ENCODE data around the gene TCP10L.
"Not testable (repeated sequence)": the region's sequence is repeated elsewhere in the genome, so short reads cannot be mapped to it uniquely, and the experiment has no call there.

The TCP10L gene

DNA sequence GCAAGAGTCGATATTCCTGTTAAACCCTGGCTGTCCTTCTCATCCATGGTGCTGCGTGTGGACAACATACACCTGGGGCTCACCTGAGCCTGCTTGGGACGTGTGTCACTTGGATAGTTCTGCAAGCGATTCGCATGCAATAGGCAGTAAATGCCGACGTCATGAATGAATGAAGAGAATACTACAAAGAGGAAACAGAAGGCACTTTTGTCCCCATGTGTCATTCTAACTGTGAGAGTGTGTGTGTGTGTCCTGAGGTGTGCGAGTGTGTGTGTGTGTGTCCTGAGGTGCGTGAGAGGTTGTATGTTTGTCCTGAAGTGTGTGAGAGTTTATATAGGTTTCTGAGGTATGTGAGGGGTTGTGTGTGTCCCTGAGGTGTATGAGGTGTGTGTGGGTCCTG is 647 bp upstream of the TCP10L start:
- DNase-seq = no peak

DNA sequence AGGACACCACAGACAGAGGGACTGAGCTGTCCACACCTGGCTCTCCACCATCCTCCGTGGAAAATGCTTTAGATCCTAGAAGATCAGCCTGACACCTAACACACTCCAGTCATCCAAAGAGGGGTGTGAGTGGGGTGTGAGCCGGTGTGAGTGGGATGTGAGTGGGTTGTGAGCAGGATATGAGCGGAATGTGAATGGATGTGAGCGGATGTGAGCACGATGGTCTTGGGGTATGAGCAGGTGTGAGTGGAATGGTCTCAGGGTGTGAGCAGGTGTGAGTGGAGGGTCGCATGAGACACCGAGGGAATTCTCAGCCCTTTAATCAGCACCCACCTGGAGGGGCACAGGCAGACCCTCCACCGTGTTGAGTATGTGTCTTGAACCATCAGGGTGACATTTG is 851 bp downstream of the TCP10L start:
- DNase-seq = no peak

- DNase-seq = no peak
Measured at GRCh38 chr21:32581732-32582131, 3.6 kb downstream of the TCP10L start.

DNA sequence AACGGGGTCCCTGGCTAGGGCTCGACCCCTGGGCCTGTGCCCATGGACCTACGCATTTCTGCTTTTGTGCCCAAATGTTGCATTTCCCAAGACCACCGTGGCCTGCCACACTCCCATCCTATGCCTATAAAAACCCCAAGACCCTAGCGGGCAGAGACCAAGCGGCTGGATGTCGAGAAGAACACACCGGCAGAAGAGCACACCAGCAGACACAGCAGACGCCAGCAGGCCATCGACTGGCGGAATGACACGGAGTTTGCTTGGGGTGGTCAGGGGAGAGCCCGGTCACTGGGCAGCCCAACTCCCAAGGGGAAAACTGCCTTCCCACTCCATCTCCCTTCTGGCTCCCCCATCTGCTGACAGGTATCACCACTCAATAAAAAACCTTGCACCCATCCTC is 4.4 kb downstream of the TCP10L start:
- DNase-seq = no peak

DNA sequence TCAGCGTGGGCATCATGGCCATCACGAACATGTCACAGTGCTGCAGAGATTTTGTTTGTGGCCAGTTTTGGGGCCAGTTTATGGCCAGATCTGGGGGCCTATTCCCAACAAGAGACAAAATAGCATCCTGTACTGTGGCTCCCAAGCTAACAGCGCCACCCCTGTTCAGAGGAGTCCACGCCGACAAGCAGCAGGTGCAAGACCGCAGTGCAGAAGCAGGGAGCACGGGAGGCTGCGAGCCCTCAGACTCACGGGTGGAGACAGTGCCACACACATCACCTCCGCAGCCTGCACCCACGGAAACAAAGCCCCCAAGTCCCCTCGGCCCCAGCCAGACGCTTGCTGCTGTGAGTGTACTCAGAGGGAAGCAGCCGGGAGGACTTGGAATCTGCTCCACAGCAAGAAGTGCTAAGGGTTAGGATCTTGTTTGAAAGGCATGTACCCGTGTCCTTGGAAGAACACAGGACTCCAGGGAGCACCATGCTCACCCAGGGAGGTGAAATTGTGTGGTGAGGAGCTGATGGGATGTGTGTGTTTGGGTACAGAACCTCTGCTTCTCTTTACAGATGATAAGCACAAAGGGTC is 7.1 kb downstream of the TCP10L start:
- no peak for DNase-seq

DNA sequence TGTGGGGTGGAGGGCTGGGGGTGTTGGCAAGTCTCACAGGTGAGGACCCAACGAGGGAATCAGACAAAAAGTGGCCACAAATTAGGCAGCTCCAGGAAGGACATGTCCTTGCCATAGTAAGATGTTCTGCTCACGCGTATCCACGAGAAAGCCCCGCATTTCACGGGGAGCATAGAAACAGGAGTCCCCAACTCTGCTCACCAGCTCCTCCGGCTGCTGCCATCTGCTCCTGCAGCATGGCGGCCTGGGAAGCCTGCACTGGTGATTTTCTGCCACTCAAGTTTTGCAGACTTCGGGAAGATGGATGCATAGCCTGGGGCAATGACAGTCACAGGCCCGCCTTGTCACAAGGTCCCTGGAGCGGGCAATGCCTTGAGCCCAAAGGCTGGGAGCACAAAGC is 9.3 kb downstream of the TCP10L start:
- DNase-seq = no peak

DNA sequence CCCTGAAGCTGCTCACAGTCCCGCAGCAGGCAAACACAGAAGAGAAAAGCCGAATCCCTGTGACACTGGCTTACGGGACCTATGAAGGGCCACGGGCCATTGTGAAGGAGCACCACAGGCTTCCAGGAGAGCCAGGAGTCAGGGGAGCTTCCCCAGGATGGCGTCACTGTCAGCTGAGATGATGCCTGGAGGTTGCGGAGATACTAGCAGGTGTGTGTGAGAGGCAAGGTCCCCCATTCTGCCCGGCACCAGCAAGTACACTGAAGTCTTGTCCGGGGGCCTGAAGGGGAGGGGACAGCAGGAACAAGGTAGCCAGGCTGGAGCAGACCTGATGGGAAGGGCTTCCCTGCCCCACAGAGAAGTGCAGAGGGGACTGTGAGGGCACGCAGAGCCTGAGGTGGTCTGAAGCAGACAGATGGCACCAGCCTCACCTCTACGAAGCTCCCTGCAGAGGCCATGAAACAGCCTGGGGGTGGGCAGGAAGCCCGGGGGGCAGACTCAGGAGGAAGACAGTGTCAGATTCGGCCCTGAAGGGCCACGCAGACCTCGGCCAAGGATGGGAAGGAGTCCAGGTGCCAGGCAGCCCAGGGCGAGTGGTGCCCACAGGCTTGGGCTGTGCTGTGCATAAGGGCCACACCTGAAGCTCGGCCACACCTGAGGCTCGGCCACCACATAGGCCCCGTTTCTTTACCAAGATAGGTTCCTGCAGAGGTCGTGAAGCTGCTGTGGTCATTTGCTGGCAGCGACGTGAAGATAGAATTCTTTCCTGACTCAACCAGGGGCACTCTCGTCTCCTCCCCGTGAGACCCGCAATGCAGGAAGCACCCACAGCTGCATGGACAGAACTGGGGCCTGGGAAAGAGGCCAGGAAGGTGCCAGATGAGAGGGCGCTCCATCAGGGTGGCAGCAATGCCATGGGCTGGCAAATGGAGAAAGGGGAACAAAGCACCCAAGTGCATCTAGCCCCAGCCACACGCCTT is 10.1 kb downstream of the TCP10L start:
- DNase-seq = no peak

DNA sequence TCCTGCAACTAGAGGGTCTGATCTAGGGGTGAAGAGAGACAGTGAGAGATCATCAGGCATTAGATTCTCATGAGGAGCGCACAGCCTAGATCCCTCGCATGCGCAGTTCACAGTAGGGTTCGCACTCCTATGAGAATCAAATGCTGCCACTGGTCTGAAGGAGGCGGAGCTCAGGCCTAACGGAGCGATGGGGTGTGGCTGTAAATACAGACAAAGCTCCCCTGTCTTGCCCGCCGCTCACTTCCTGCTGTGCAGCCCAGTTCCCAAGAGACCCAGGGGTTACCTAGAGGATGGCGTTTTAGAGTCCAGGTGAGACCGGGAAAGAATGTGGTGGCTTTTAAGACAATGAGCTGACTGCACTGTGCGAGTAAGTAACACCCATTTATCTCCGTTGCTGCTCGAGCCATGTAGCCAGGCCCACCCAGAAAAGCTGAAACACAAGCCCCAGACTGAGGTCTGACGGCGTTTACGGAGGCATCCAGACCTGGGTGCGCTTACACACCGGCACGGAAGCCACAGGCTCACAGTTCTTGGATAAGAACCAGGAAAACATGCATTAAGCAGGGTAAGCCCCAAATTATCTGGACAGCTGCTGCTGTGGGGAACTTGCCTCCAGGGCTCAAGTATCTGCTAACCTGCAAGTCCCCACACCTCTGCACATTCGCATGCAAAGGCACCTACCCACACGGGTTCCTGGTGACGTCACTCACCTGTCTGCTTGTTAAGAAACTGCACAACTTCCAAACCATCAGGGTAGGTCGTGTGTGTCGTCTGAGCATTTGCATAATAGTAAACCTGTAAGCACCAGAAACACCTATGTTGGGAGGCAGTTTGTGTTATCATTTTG is 12.5 kb downstream of the TCP10L start:
- no peak for DNase-seq

- DNase-seq = no peak
Measured at GRCh38 chr21:32570456-32570855, 14.9 kb downstream of the TCP10L start.

DNA sequence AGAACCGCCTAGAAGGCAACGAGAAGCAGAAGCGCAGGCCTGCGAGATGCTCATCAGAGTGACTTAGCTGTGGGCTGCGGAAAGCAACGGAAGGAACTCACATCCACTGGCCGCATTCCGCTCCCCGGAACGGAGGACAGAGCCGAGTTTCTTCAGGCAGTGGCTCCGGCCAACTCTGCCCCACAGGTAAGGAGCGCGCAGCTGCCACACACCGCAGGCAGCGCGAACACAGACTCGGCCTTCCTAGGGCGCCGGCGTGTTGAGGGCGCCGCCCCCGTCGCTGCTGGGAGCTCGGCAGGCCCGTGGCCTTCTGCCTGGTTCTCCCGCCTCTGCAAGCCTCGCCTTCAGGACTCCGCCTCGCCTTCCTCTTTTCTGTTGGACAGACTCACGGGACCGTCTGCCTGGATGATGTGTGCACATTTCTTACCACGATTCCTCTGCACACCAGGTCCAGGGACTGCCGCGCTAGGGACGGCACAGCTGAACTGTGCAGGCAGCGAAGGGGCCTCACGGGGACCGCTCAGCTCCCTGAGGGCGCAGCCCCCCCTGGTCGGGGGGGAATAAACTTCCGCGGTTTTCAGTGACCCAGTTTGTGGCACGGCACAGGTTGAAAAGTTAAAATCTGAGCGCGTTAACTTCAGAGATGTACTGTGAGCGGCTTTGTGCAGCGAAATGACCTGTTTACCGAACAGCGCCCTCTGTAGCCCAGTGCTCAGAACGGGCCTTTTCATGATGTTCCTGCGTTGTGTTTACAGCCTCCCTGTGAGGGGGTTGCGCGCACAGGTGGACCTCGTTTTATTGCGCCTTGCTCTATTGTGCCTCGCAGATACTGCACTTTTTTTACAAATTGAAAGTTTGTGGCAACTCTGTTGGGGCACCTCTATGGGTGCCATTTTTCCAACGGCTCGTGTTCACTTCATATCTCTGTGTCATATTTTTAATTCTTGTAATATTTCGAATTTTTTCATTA is 15.8 kb downstream of the TCP10L start:
- peak; percentile 41 for DNase-seq

- DNase-seq = no peak
Measured at GRCh38 chr21:32567626-32568025, 17.7 kb downstream of the TCP10L start.

DNA sequence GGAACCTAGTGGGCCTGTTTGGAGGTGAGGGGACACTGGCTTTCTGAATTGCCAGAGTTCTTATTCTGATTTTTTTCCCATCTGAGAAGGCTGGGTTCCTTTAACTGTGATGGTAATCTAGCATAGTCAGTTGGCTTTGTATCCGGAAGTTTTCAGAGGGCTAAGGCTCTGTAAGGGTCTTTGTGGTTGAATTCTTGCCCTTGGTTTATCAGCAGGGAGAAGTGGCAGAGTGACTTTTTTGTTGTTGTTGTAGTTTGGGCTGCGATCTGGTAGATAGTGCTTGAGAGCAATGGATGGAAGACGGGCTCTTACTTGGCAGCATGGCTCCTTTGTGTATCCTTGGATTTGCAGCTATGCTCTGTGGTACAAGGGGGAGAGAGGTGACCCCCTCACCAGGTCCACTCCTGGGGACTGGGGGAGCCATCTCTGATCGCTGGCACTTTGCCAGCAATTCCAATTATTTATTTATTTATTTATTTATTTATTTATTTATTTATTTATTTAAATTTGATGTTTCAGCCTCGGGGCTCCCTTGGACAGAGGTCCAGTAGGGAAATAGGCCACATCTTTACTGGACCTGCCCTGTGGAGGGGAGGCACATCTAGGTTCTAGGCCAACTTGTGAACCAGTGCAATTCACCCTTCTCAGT is 18.5 kb downstream of the TCP10L start:
- DNase-seq = no peak

GRCh38 chr21:32565856-32566465 is 19.4 kb downstream of the TCP10L start:
- no peak for DNase-seq

GRCh38 chr21:32562915-32563314 is 22.4 kb downstream of the TCP10L start:
- DNase-seq = no peak

- no peak for DNase-seq
Measured at GRCh38 chr21:32562426-32562825, 22.9 kb downstream of the TCP10L start.

DNA sequence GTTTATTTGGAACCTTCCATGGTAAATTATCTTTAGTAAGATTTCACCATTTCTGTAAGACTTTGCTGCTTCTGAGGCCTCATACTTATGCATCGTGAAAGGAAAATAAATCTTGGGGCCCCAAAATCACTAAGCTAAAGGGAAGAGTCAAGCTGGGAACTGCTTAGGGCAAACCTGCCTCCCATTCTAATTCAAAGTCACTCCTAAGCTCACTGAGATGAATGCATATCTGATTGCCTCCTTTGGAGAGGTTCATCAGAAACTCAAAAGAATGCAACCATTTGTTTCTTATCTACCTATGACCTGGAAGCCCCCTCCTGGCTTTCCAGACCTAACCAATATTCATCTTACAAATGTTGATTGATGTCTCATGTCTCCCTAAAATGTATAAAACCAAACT is 23.8 kb downstream of the TCP10L start:
- not testable (repeated sequence) for DNase-seq

GRCh38 chr21:32560896-32561295 is 24.4 kb downstream of the TCP10L start:
- DNase-seq = no peak

DNA sequence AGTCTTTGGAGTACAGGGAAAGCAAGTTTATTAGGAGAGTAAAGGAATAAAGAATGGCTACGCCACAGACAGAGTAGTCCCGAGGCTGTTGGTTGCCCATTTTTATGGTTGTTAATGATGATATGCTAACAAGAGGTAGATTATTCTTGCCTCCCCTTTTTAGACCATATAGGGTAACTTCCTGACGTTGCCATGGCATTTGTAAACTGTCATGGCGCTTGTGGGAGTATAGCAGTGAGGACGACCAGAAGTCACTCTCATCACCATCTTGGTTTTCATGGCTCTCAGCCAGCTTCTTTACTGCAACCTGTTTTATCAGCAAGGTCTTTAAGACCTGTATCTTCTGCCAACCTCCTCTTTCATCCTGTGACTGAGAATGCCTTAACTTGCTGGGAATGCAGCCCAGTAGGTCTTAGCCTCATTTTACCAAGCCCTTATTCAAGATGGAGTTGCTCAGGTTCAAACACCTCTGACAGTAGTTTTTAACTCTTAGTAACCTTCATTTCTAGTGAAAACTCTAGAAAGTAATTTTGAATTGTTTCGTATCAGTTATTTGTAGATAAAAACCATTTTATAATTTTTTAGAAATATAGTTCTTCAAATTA is 26.2 kb downstream of the TCP10L start:
- no peak for DNase-seq

- DNase-seq = no peak
Measured at GRCh38 chr21:32558106-32558505, 27.2 kb downstream of the TCP10L start.

- no peak for DNase-seq
Measured at GRCh38 chr21:32554832-32555638, 30.3 kb downstream of the TCP10L start.

Data from GOT3 (cell line).